ENCODE results near the gene RUVBL2.
A peak's percentile ranks its signal among the peaks of the same experiment; 100 is the strongest.

Gene RUVBL2

DNA sequence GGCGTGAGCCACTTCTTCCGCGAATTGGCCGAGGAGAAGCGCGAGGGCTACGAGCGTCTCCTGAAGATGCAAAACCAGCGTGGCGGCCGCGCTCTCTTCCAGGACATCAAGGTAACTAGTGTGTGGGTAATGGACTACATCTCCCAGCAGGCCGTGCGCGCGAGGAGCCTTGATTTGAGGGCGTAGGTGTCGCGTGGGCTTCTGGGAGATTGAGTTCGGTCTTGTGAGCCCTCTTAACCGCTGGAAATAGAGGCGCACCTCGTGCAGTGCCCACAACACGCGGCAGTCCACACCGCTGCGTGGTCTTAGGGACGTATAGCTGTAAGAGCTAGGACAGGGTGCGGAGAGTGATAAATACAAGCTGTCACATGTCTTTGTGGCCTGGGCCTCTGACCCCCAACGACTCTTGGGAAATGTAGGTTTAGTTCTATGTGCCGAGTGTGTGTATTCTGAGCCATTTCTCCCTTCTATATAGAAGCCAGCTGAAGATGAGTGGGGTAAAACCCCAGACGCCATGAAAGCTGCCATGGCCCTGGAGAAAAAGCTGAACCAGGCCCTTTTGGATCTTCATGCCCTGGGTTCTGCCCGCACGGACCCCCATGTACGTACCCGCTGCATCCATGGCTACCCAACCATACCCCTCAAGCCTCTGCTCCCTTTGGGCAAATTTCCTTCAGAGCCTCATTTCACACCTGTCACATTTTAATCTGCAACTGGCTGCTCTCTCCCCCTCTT is 27.7 kb upstream of the RUVBL2 start:
- no CpG with 5 or more reads among the region's 36 CpGs for WGBS (ENCODE audit: extremely low coverage, insufficient coverage, low lambda C conversion rate)
- peaks cover 16% of the 10 kb centered on the region for H3K4me1 ChIP-seq (ENCODE audit: control insufficient read depth, low read depth, low read length)

DNA sequence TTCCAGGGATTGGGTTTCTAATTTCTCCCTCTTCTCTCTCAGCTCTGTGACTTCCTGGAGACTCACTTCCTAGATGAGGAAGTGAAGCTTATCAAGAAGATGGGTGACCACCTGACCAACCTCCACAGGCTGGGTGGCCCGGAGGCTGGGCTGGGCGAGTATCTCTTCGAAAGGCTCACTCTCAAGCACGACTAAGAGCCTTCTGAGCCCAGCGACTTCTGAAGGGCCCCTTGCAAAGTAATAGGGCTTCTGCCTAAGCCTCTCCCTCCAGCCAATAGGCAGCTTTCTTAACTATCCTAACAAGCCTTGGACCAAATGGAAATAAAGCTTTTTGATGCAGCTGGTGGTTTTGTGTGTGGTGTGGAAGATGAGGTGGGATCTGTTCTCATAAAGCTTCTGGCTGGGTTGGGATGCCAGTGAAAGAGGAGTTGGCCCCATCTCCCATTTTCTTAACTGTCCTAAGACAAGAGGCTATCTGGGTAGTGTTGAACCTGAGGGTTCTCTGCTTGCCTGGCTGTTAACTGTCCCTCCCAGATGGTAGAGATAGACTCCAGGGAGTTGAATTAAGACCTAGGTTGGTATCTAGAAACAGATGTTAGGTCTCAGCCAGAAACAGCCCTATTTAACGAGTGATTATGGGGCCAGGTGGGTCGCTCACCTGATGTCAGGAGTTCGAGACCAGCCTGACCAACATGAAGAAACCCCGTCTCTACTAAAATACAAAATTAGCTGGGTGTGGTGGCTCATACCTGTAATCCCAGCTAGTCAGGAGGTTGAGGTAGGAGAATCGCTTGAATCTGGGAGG is 26.9 kb upstream of the RUVBL2 start:
- H3K56ac ChIP-seq (ENCODE audit: low read length), result peak overlapping the region; percentile 96
- H4K8ac ChIP-seq (ENCODE audit: low read depth, low read length), result no peak overlapping the region
- H2BK5ac ChIP-seq (ENCODE audit: low read length), result no peak overlapping the region
- peaks cover 13% of the 10 kb centered on the region for H3K79me2 ChIP-seq (ENCODE audit: control insufficient read depth, insufficient read depth, low read length)
- no peak overlapping the region for H2BK15ac ChIP-seq (replicated peaks; ENCODE audit: low read depth)
- H3K27me3 ChIP-seq (ENCODE audit: insufficient read depth, low read length, poor library complexity), result no peaks in the 10 kb centered on the region
- no peak overlapping the region for H4K5ac ChIP-seq (ENCODE audit: low read length)
- no CpG with 5 or more reads among the region's 10 CpGs for WGBS (ENCODE audit: extremely low coverage, insufficient coverage, low lambda C conversion rate)
- H2AK5ac ChIP-seq (ENCODE audit: low read length), result no peak overlapping the region
- H3K79me1 ChIP-seq (ENCODE audit: low read length), result peaks cover 6% of the 10 kb centered on the region
- H3K4me3 ChIP-seq (ENCODE audit: low read length), result peak overlapping the region; percentile 99
- no peak overlapping the region for H3K4ac ChIP-seq (ENCODE audit: low read depth, low read length)
- H3K23ac ChIP-seq (ENCODE audit: low read length), result no peak overlapping the region
- peak overlapping the region; percentile 99 for H3K4me2 ChIP-seq (ENCODE audit: low read length)
- H3K4me1 ChIP-seq (ENCODE audit: control insufficient read depth, low read depth, low read length), result peaks cover 16% of the 10 kb centered on the region
- peak; percentile 32 for DNase-seq
- H3K9ac ChIP-seq (ENCODE audit: low read length), result peak overlapping the region; percentile 95
- H3K36me3 ChIP-seq (ENCODE audit: control insufficient read depth, insufficient read depth, low read length), result no peaks in the 10 kb centered on the region
- no peak overlapping the region for H2BK120ac ChIP-seq (ENCODE audit: low read depth, low read length)
- no peak overlapping the region for H3K18ac ChIP-seq (ENCODE audit: low read length)
- no peak overlapping the region for H3K27ac ChIP-seq (ENCODE audit: low read depth, low read length)

More for the DNA sequence above, 27.7 kb upstream of the RUVBL2 start:
- Histone ChIP-seq H3K27ac (ENCODE audit: low read depth, low read length) (peak overlapping the region; percentile 32), H3K56ac (ENCODE audit: low read length) (peak overlapping the region; percentile 96), H3K18ac (ENCODE audit: low read length) (no peak overlapping the region), H3K4me3 (ENCODE audit: low read length) (peak overlapping the region; percentile 99), H3K4me2 (ENCODE audit: low read length) (peak overlapping the region; percentile 99), H3K9ac (ENCODE audit: low read length) (peak overlapping the region; percentile 95), H3K79me2 (ENCODE audit: control insufficient read depth, insufficient read depth, low read length) (peaks cover 13% of the 10 kb centered on the region), H2BK120ac (ENCODE audit: low read depth, low read length) (no peak overlapping the region), H4K5ac (ENCODE audit: low read length) (no peak overlapping the region), H3K36me3 (ENCODE audit: control insufficient read depth, insufficient read depth, low read length) (no peaks in the 10 kb centered on the region), H2AK5ac (ENCODE audit: low read length) (peak overlapping the region; percentile 93), H3K4ac (ENCODE audit: low read depth, low read length) (no peak overlapping the region), H3K27me3 (ENCODE audit: insufficient read depth, low read length, poor library complexity) (no peaks in the 10 kb centered on the region), H4K8ac (ENCODE audit: low read depth, low read length) (no peak overlapping the region), H2BK15ac (replicated peaks; ENCODE audit: low read depth) (no peak overlapping the region), H2BK5ac (ENCODE audit: low read length) (no peak overlapping the region), H3K23ac (ENCODE audit: low read length) (peak overlapping the region; percentile 96), H3K79me1 (ENCODE audit: low read length) (peaks cover 6% of the 10 kb centered on the region)
- DNase-seq, result peak; percentile 91

DNA sequence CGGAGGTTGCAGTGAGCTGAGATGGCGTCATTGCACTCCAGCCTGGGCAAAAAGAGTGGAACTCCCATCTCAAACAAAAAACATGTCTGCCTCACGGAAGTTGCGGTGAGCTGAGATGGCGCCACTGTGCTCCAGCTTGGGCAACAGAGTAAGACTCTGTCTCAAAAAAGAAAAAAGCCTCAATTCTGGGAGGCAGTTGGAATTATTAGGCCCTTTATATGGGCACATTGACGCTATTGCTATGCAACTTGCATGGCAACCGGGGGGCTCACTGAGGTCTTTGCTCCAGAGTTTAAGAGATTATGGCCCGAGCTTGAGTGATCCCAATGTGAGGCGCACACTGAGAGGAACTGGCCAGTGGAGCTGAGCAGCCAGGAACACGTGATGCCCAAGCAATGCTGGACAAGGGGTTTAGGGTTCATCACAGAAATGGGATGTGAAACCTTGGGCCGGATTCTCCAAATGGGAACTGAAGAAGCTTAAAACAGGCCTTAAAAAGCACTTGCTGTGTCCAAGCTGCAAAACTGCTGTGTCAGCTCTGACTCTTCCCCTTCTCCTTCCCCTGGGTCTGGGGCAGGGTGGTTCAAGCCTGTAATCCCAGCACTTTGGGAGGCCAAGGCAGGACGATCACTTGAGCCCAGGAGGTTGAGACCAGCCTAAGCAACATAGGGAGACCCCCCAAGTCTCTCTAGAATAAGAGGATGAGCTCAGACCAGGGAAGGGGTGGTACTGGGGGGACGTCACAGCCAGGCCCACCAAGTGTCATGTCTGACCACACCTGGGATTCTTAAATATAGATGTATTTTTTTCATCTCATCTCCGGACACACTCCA is 26.1 kb upstream of the RUVBL2 start:
- no CpG with 5 or more reads among the region's 14 CpGs for WGBS (ENCODE audit: extremely low coverage, insufficient coverage, low lambda C conversion rate)
- DNase-seq, result peak; percentile 70
- H3K27me3 ChIP-seq (ENCODE audit: insufficient read depth, low read length, poor library complexity), result no peaks in the 10 kb centered on the region
- no peak overlapping the region for H2BK120ac ChIP-seq (ENCODE audit: low read depth, low read length)
- H2BK5ac ChIP-seq (ENCODE audit: low read length), result no peak overlapping the region
- H2BK15ac ChIP-seq (replicated peaks; ENCODE audit: low read depth), result no peak overlapping the region
- no peak overlapping the region for H4K5ac ChIP-seq (ENCODE audit: low read length)
- H3K79me1 ChIP-seq (ENCODE audit: low read length), result peaks cover 6% of the 10 kb centered on the region
- H3K56ac ChIP-seq (ENCODE audit: low read length), result no peak overlapping the region
- no peak overlapping the region for H3K23ac ChIP-seq (ENCODE audit: low read length)
- H3K4me2 ChIP-seq (ENCODE audit: low read length), result no peak overlapping the region
- no peak overlapping the region for H2AK5ac ChIP-seq (ENCODE audit: low read length)
- H3K18ac ChIP-seq (ENCODE audit: low read length), result no peak overlapping the region
- H3K27ac ChIP-seq (ENCODE audit: low read depth, low read length), result no peak overlapping the region
- peaks cover 13% of the 10 kb centered on the region for H3K79me2 ChIP-seq (ENCODE audit: control insufficient read depth, insufficient read depth, low read length)
- H3K4me3 ChIP-seq (ENCODE audit: low read length), result no peak overlapping the region
- H3K36me3 ChIP-seq (ENCODE audit: control insufficient read depth, insufficient read depth, low read length), result no peaks in the 10 kb centered on the region
- H4K8ac ChIP-seq (ENCODE audit: low read depth, low read length), result no peak overlapping the region
- no peak overlapping the region for H3K9ac ChIP-seq (ENCODE audit: low read length)
- peaks cover 14% of the 10 kb centered on the region for H3K4me1 ChIP-seq (ENCODE audit: control insufficient read depth, low read depth, low read length)
- no peak overlapping the region for H3K4ac ChIP-seq (ENCODE audit: low read depth, low read length)

DNA sequence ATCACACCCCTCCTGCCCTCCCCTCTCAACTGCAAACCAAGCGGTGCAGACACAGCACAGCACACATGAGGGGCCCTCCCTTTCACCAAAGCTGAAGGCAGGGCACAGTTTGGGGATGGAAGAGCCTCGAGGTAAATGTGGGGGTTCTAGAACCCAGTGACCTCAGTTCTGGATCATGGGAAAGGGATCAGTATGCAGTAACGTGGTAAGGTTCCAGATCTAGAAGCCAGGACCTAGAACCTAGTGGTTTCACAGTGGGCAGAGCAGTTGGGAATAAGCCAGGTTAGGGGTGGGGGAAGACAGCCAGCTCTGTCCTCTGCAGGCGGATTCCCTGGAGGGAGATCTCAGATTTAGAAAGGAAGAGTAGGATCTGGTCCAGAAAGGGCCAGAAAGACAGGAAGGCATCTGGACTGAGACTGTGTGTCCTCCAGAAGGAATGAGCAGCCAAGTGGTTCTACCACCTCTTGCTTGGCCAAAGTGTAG is 25.5 kb upstream of the RUVBL2 start:
- Histone ChIP-seq H3K23ac (ENCODE audit: low read length) (no peak overlapping the region), H3K36me3 (ENCODE audit: control insufficient read depth, insufficient read depth, low read length) (no peaks in the 10 kb centered on the region)
- WGBS (ENCODE audit: extremely low coverage, insufficient coverage, low lambda C conversion rate), result no CpG with 5 or more reads among the region's 4 CpGs

DNA sequence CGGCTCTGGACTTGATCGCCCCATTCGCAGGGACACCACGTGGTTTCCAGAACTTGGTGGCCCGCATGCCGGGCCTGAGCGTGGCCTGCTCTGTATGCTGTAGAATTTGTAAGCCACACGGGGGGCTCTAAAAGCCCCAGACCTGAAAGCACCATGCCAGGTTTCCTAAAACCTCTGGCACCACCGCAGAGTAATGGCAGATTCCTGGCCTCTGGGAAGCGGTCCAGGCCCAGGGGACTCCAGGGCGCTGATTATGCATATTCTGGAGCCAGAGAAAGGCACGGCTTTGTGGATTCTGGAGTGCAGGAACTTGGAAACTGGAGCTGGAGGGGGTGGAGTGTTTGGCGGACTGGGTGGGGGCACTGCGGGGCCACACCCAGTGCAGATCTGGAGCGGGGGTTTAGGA is 24.9 kb upstream of the RUVBL2 start:
- no peak overlapping the region for H4K5ac ChIP-seq (ENCODE audit: low read length)
- H2AK5ac ChIP-seq (ENCODE audit: low read length), result no peak overlapping the region
- no peak overlapping the region for H2BK5ac ChIP-seq (ENCODE audit: low read length)
- no peak overlapping the region for H3K27ac ChIP-seq (ENCODE audit: low read depth, low read length)
- H3K4ac ChIP-seq (ENCODE audit: low read depth, low read length), result no peak overlapping the region
- no peaks in the 10 kb centered on the region for H3K27me3 ChIP-seq (ENCODE audit: insufficient read depth, low read length, poor library complexity)
- no peak for DNase-seq
- H3K79me1 ChIP-seq (ENCODE audit: low read length), result peaks cover 6% of the 10 kb centered on the region
- no peak overlapping the region for H3K9ac ChIP-seq (ENCODE audit: low read length)
- peaks cover 13% of the 10 kb centered on the region for H3K79me2 ChIP-seq (ENCODE audit: control insufficient read depth, insufficient read depth, low read length)
- no peak overlapping the region for H3K4me2 ChIP-seq (ENCODE audit: low read length)
- H3K4me1 ChIP-seq (ENCODE audit: control insufficient read depth, low read depth, low read length), result peaks cover 8% of the 10 kb centered on the region
- H2BK15ac ChIP-seq (replicated peaks; ENCODE audit: low read depth), result no peak overlapping the region
- H4K8ac ChIP-seq (ENCODE audit: low read depth, low read length), result no peak overlapping the region
- no peak overlapping the region for H3K18ac ChIP-seq (ENCODE audit: low read length)
- no CpG with 5 or more reads among the region's 15 CpGs for WGBS (ENCODE audit: extremely low coverage, insufficient coverage, low lambda C conversion rate)
- H3K56ac ChIP-seq (ENCODE audit: low read length), result no peak overlapping the region
- H3K23ac ChIP-seq (ENCODE audit: low read length), result no peak overlapping the region
- no peak overlapping the region for H3K4me3 ChIP-seq (ENCODE audit: low read length)
- H2BK120ac ChIP-seq (ENCODE audit: low read depth, low read length), result no peak overlapping the region
- H3K36me3 ChIP-seq (ENCODE audit: control insufficient read depth, insufficient read depth, low read length), result peaks cover 2% of the 10 kb centered on the region

More for the DNA sequence above, 25.5 kb upstream of the RUVBL2 start:
- no peak overlapping the region for H2BK15ac ChIP-seq (replicated peaks; ENCODE audit: low read depth)
- no peak overlapping the region for H3K4ac ChIP-seq (ENCODE audit: low read depth, low read length)
- no peak overlapping the region for H4K8ac ChIP-seq (ENCODE audit: low read depth, low read length)
- H3K79me1 ChIP-seq (ENCODE audit: low read length), result peaks cover 6% of the 10 kb centered on the region
- H3K27ac ChIP-seq (ENCODE audit: low read depth, low read length), result no peak overlapping the region
- H3K27me3 ChIP-seq (ENCODE audit: insufficient read depth, low read length, poor library complexity), result no peaks in the 10 kb centered on the region
- peaks cover 12% of the 10 kb centered on the region for H3K4me1 ChIP-seq (ENCODE audit: control insufficient read depth, low read depth, low read length)
- no peak overlapping the region for H4K5ac ChIP-seq (ENCODE audit: low read length)
- no peak overlapping the region for H2AK5ac ChIP-seq (ENCODE audit: low read length)
- H2BK5ac ChIP-seq (ENCODE audit: low read length), result no peak overlapping the region
- DNase-seq, result peak; percentile 48
- H3K4me2 ChIP-seq (ENCODE audit: low read length), result no peak overlapping the region
- H3K56ac ChIP-seq (ENCODE audit: low read length), result no peak overlapping the region
- peaks cover 13% of the 10 kb centered on the region for H3K79me2 ChIP-seq (ENCODE audit: control insufficient read depth, insufficient read depth, low read length)
- no peak overlapping the region for H3K9ac ChIP-seq (ENCODE audit: low read length)
- no peak overlapping the region for H3K18ac ChIP-seq (ENCODE audit: low read length)
- no peak overlapping the region for H2BK120ac ChIP-seq (ENCODE audit: low read depth, low read length)
- H3K4me3 ChIP-seq (ENCODE audit: low read length), result no peak overlapping the region

Data from mesendoderm (in vitro differentiated cells).